Peyer's patch (tissue), 4 donors: ENCODE measurements around the gene ERC2.

Experiments used
- POLR2A ChIP-seq, 2 donors: fragments of 450-650 bp; IDR thresholded peaks; one replicate each; pipeline ENCODE4 v1.5.1; 2017; ENCODE audit warnings: antibody characterized with exemption in 2 of 2, mild to moderate bottlenecking in 2 of 2, moderate library complexity in 2 of 2
- TF ChIP-seq, protein P1 (sequence below), 6 experiments: fragments of 450-650 bp in 4 of 6; fragments of 200-600 bp in 2 of 6; sonication (generic) in 1 of 6; IDR thresholded peaks; one replicate each; pipeline ENCODE4 v1.5.1; 2017 to 2019; ENCODE audit warnings: antibody characterized with exemption in 6 of 6, mild to moderate bottlenecking in 3 of 6, moderate library complexity in 1 of 6

DNA sequence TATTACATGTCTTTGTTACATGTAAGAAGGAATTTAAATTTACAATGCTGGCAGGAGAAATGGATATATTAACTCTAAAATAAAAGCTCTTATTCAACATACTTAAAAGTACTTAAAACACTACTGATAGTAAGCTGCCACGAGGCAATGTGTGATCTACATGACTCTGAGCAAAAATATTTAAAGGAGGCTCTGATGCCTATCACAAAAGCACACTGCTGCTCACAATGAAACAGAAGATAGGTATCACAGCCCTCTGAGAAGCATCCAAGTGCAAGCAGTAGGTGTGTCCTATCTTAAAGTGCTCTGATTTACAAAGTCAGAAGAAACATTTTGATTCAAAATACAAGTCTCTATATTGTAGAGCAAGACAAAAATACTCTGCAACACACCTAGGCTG is 610.0 kb downstream of the ERC2 start:
- TF ChIP-seq, protein P1, sequence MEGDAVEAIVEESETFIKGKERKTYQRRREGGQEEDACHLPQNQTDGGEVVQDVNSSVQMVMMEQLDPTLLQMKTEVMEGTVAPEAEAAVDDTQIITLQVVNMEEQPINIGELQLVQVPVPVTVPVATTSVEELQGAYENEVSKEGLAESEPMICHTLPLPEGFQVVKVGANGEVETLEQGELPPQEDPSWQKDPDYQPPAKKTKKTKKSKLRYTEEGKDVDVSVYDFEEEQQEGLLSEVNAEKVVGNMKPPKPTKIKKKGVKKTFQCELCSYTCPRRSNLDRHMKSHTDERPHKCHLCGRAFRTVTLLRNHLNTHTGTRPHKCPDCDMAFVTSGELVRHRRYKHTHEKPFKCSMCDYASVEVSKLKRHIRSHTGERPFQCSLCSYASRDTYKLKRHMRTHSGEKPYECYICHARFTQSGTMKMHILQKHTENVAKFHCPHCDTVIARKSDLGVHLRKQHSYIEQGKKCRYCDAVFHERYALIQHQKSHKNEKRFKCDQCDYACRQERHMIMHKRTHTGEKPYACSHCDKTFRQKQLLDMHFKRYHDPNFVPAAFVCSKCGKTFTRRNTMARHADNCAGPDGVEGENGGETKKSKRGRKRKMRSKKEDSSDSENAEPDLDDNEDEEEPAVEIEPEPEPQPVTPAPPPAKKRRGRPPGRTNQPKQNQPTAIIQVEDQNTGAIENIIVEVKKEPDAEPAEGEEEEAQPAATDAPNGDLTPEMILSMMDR (IDR thresholded peaks at IDR 0.05): no peak
- TF ChIP-seq POLR2A (IDR thresholded peaks at IDR 0.05): no peak
